GM21515 (cell line): ENCODE data around the gene MAP3K14.
"Not testable (repeated sequence)": the region's sequence is repeated elsewhere in the genome, so short reads cannot be mapped to it uniquely, and the experiment has no call there.

Experiments
- ATAC-seq: cut with Tn5 transposase; IDR thresholded peaks from one replicate; pipeline ENCODE4 v1.9.1; 2021; ENCODE audit not compliant: unreplicated experiment

MAP3K14 gene

DNA sequence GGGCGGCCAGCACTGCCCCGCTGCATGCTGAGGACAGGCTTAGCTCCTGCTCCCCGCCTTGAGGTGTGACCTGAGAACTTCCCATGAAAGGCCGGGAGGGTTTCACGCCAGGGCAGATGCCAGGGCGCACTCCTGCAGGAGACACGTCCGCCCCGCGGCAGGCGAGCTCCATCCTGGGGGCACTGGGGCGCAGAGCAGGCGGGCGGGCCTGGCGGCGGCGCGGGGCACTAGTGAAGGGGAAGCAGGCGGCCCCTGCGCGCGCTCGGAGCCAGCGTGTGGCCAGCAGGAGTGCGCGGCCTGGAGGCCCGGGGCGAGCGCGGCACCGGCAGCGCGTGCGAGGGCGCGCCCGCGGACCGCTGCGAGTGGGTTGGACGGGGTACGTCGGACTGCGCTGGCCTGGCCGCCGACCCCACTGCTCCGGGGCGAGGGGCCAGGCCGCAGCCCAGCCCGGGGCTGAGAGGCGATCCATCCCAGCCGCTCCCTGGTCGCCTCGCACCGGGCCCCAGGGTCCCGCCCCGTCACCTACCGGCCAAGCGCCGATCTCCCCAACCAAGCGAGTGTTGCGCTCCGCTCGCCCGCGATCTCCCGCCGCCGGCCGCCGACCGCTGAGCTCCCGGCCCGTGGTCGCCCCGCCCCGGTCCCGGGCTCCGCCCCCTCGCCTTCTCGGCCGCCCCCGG lies at the start of gene MAP3K14:
TSS of gene MAP3K14 (minus strand) at position 587 of the 677 bp plus-strand sequence. CDS start 26,275 bp downstream, outside the sequence.
- peak; percentile 20 for ATAC-seq

- ATAC-seq, result no peak
Measured at GRCh38 chr17:45366049-45366448, 49.2 kb upstream of the MAP3K14 start.

GRCh38 chr17:45364531-45365390 lies 47.9 kb upstream of the MAP3K14 start:
- ATAC-seq, result no peak

DNA sequence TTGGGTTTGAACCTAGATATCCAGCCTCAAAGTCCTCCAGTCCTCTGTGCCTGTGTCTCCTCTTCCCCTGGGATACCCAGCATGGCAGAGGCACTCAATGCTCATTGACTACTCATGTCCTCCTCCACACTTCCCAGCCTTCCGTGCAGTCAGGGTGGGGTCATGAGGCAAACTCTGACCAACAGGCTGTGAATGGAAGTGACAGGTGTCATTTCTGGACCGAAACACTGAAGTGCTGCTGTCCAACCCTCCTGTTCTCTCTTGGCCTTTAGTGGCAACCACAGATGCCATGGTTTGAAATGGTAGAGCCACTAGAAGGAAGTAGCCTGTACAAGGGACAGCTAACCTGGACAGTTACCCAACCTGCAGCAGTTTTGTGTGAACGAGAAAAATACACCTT lies 46.7 kb upstream of the MAP3K14 start:
- ATAC-seq, result no peak

DNA sequence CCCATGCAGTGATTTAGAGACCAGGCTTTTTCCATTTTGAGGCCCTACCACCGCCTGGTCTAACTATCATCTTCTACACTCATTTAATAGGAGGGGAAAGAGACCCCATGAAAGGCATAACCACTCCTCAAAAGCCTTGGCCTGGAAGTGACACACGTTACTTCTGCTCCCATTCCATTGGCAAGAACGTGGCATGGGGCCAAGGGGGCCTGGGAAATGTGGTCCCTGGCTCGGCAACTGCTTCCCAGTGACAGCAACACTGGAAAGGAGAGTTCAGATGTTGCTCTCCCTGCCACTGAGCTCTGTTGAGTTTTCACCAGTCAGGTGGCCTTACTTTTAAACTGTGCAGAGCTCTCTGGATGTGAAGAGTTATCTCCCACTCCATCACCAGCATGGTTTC lies 45.2 kb upstream of the MAP3K14 start:
- ATAC-seq, result no peak

DNA sequence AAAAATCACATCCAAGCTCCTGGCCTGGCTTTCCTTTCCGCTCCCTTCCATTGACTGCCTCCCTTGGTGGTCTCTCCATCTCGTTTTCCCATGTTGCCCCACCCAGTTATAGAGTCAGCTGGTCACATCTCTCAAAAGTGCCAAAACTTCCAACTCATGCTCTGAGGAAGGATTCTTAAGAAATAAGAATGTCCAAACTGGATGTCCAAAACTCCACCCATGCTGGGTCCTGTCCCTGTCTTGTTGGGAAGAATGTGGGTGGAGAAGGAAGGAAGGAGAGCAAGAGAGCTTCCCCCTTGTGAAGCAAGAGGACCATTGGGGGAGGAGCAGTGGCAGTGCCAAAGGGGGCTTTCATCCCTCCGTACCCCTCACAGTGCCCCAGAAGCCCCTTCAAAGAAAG lies 44.6 kb upstream of the MAP3K14 start:
- no peak for ATAC-seq

DNA sequence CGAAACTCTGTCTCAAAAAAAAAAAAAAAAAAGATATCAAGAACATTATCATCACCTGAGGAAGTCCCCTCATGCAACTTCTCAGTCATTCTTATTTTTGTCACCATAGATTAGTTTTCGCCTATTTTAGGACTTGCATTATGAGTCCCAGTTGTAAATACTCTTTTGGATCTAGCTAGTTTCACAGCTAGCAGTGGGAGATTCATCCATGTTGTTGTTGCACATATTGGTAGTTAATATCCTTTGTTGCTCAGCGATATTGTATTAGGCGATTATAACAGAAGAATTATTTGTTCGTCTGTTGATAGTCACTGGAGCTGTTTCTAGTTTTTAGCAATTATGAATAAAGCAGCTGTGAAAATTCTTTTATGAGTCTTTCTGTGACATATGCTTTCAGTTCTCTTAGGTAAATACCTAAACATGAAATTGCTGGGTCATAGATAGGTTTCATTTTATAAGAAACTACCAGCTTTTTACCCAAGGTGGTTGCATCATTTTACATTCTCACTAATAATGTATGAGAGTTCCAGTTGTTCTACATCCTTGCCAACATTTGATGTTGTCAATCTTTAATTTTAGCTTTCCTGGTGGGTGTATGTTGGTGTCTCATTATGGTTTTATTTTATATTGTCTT lies 40.7 kb upstream of the MAP3K14 start:
- no peak for ATAC-seq

DNA sequence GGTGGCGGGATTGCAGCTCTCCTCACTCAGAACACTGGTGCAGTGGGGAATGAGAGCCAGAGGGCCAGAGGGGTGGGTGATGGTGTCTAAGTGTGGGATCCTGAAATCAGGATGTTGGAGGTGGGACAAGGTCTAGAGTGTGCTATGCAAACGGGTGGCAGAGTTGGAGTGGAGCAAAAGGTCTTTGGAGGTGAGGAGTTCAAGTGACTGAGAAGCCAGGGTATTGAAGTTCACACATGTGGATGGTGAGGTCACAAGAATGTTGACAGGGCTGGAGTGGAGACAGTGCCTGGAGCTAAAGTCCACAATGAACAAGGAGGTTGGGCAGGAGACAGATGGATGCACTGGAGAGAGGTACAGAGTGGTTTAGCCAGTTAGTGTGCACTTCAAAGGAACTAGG lies 38.3 kb upstream of the MAP3K14 start:
- no peak for ATAC-seq

GRCh38 chr17:45353043-45353442 lies 36.2 kb upstream of the MAP3K14 start:
- ATAC-seq, result no peak

DNA sequence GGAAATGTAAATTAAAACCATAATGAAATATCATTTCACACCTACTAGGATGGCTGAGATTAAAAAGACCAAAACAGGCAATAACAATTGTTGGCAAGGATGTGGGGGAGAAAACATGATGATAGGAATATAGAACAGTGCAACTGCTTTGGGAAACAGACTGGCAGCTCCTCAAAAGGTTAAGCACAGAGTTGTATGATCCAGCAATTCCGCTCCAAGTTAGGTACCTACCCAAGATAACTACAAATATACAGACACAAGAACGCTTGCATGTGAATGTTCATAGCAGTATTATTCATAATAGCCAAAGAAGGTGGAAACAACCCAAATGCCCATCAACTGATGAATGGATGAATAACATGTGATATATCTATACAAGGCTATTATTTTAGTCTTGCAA lies 35.0 kb upstream of the MAP3K14 start:
- ATAC-seq, result no peak

DNA sequence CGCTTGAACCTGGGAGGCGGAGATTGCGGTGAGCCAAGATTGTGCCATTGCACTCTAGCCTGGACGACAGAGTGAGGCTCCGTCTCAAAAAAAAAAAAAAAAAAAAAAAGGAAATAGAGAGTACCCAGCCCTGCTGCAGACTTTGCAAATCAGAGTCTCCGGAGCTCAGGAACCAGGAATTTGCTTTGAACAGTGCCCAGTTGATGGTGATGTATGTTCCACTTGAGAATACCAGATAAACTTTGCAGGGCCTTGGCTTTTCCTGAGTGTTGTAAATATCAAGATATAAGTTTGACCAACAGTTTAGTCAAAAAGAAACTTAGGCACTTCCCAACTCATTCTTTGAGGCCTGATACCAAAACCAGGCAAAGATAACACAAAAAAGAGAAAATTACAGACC lies 30.6 kb upstream of the MAP3K14 start:
- no peak for ATAC-seq

DNA sequence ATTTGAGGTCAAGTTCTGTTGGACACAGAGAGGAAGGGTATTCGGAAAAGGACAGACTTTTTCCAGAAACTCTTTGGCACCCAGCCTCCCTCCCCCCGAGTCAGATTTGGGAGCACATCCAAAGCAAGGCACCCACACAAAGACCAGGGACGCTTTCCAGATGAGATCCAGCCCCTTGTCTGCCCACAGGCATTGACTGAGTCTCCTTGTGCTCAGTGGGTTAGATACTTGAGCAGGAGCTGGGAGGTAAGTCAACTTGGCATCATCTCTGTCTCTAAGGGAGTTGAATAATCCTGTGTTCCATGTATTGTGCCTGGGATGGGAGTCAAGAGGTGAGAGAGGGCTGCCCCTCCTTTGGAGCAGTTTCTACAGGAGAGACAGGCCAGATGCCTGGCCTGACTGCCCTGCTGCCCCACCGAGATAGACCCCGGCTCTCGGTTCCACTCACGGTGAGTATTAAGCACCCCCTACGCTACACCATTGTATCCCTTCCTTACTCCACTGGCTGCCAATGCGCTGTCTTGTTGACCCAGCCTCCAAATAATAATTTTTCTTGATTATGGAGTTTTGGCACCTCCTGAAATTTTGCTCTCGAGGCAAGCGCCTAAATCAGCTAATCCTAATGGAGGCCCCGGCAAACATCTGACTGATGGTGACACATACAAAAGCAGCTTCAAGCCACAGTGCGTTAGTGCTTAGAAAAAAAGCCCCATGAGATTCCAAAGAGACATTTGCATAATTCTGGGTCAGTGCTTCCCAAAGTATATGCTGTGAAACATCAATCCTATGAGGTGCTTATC lies 29.6 kb upstream of the MAP3K14 start:
- ATAC-seq, result no peak

- ATAC-seq, result no peak
Measured at GRCh38 chr17:45345554-45346215, 28.9 kb upstream of the MAP3K14 start.

GRCh38 chr17:45345246-45345553 lies 28.4 kb upstream of the MAP3K14 start:
- no peak for ATAC-seq

GRCh38 chr17:45343967-45344664 lies 27.3 kb upstream of the MAP3K14 start:
- not testable (repeated sequence) for ATAC-seq

DNA sequence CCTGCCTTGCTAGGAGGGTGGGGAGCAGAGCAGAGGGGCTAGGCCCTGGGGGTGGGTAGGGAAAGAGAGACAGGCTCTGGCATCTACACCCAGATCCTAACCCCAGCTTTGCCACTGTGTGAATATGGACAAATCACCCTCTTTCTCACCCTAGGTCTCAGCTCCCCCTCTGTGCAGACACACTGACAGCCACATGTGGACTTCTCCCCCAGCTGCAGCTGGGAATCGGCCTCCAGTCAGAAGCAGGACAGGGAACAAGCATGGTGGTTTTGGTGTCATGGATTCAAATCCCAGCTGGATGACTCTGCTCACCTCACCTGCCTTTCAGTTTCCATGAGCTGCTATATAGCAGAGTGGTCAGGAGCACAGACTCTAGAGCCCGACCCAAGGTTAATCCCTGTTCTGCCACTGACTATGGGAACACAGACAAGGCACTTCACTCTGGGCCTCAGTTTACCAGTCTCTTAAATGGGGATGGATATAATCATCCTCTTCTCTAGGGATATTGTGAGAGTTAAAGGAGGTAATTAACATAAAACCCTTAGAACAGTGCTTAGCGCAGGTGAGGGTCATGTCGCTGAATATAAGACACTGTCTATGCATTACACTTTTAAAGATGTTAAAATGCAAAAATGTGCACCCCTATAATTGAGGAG lies 26.2 kb upstream of the MAP3K14 start:
- no peak for ATAC-seq

- no peak for ATAC-seq
Measured at GRCh38 chr17:45342306-45342705, 25.5 kb upstream of the MAP3K14 start.

DNA sequence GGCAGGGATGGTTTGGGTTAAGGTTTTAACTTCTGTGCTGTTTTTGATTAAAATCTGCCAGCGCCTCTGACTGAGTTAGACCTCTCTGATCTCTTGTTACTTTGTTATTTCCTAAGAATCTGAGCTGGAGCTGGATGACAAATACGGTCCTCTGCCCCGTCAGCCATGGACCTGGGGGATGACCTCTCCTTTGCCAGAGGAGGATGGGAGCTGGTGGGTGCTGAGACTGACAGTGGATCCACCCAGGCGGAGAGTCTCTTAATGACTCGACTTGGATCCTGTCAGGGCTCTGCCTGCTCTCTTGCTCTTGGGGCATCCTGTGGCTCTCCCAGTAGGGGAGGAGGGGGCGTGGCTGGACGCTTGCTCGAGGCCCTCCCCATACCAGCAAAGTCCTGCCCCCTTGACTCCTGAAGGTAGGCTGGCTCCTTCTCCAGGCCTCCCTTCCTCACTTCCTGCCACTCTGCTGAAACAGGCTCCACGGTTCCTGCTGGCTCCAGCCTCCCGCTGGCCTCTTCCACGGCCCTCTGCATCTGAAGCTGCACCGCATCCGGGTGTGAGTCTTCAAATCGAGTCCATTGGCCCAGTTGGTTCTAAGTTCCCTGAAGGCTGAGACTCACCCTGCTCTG lies 24.8 kb upstream of the MAP3K14 start:
- no peak for ATAC-seq
